ENCODE data around the gene MPPED1.

GRCh38 chr22:43470941-43471585 lies 59.2 kb downstream of the MPPED1 start:
- TF ChIP-seq, protein P1, sequence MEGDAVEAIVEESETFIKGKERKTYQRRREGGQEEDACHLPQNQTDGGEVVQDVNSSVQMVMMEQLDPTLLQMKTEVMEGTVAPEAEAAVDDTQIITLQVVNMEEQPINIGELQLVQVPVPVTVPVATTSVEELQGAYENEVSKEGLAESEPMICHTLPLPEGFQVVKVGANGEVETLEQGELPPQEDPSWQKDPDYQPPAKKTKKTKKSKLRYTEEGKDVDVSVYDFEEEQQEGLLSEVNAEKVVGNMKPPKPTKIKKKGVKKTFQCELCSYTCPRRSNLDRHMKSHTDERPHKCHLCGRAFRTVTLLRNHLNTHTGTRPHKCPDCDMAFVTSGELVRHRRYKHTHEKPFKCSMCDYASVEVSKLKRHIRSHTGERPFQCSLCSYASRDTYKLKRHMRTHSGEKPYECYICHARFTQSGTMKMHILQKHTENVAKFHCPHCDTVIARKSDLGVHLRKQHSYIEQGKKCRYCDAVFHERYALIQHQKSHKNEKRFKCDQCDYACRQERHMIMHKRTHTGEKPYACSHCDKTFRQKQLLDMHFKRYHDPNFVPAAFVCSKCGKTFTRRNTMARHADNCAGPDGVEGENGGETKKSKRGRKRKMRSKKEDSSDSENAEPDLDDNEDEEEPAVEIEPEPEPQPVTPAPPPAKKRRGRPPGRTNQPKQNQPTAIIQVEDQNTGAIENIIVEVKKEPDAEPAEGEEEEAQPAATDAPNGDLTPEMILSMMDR (conservative IDR thresholded peaks at IDR 0.05) = no peak
- TF ChIP-seq ZFX (IDR thresholded peaks at IDR 0.05) = no peak

All from C4-2B (cell line).